HepG2 (cell line): Measurements from ENCODE around the gene MRPL28. TPM values are rescaled to one million over a fixed set of nuclear protein-coding genes. Genes with fewer than 3 reads are reported as not detected.

Experiments
- ARID5B ChIP-seq: IDR thresholded peaks from 2 replicates; pipeline ENCODE4 v1.4.0; 2020; ENCODE audit warnings: mild to moderate bottlenecking, missing genetic modification reagents
- E2F5 ChIP-seq: sonication (generic); formaldehyde crosslinking; conservative IDR thresholded peaks from 2 replicates; pipeline ENCODE4 v1.4.0; 2020; ENCODE audit warnings: missing genetic modification reagents
- ELK4 ChIP-seq: sonication (generic); formaldehyde crosslinking; IDR thresholded peaks from 2 replicates; pipeline ENCODE4 v1.9.0; 2021; ENCODE audit warnings: missing genetic modification reagents, borderline replicate concordance
- IRX3 ChIP-seq: sonication (generic); formaldehyde crosslinking; IDR thresholded peaks from 2 replicates; pipeline ENCODE4 v1.8.1; 2023; ENCODE audit warnings: mild to moderate bottlenecking, low read depth, missing genetic modification reagents, borderline replicate concordance
- PAWR ChIP-seq: sonication (generic); formaldehyde crosslinking; IDR thresholded peaks from 2 replicates; pipeline ENCODE4 v1.4.0; 2020; ENCODE audit warnings: missing genetic modification reagents, mild to moderate bottlenecking, borderline replicate concordance
- ZMYM2 ChIP-seq: sonication (generic); formaldehyde crosslinking; IDR thresholded peaks from 2 replicates; pipeline ENCODE4 v1.8.0; 2022; ENCODE audit warnings: mild to moderate bottlenecking, missing genetic modification reagents
- ZNF318 ChIP-seq: sonication (generic); formaldehyde crosslinking; IDR thresholded peaks from 2 replicates; pipeline ENCODE4 v1.4.0; 2020; ENCODE audit warnings: mild to moderate bottlenecking, missing genetic modification reagents
- ZNF383 ChIP-seq: sonication (generic); formaldehyde crosslinking; IDR thresholded peaks from 2 replicates; pipeline ENCODE4 v1.4.0; 2020; ENCODE audit warnings: missing genetic modification reagents, mild to moderate bottlenecking, borderline replicate concordance
- ZNF513 ChIP-seq: sonication (generic); formaldehyde crosslinking; conservative IDR thresholded peaks from 2 replicates; pipeline ENCODE4 v1.5.0; 2020; ENCODE audit warnings: missing genetic modification reagents
- ZNF563 ChIP-seq: sonication (generic); formaldehyde crosslinking; IDR thresholded peaks from 2 replicates; pipeline ENCODE4 v1.8.0; 2022; ENCODE audit warnings: mild to moderate bottlenecking, moderate library complexity, missing genetic modification reagents
- ZNF569 ChIP-seq: sonication (generic); formaldehyde crosslinking; IDR thresholded peaks from 2 replicates; pipeline ENCODE4 v1.5.0; 2020; ENCODE audit warnings: mild to moderate bottlenecking, missing genetic modification reagents, moderate library complexity, borderline replicate concordance
- polyA plus RNA-seq, 8 experiments: library from polyadenylated mRNA; depleted of rRNA in 3 of 8; stranded (reverse) in 7 of 8; unstranded in 1 of 8; fragments of >200 nt; fragmentation: Illumina TruSeq in 4 of 8; extraction: Trizol in 4 of 8; gene quantifications; 2 replicates each; pipeline versions ENCODE4 v1.2.1 to v1.2.3, GENCODE V29; 2011 to 2016; ENCODE audit warnings: low read depth in 4 of 8, missing spikeins in 1 of 8, mixed read lengths in 1 of 8; ENCODE audit not compliant: insufficient read depth in 1 of 8
- total RNA-seq, 5 experiments: library from RNA; depleted of rRNA; stranded (reverse); fragments of >200 nt; fragmentation: Illumina TruSeq; extraction: Trizol; gene quantifications; 2 replicates each; pipeline ENCODE4 v1.2.3, GENCODE V29; 2016; ENCODE audit warnings: low read depth in 1 of 5

Gene MRPL28
- total and polyA plus RNA-seq, 2 of the 13 experiments (the other 11 are each of a cell fraction or from before 2014, with no cell fraction given): 114 to 135 TPM

- TF ChIP-seq ZNF569 (CRISPR knock-in tag): no peak
- 0 out of 2 replicates have a peak, but pooled peaks have one; percentile 69 for TF ChIP-seq IRX3
- peak; percentile 94 for TF ChIP-seq ZMYM2 (CRISPR knock-in tag)
- TF ChIP-seq PAWR (CRISPR knock-in tag): 0 out of 2 replicates have a peak, but pooled peaks have one; percentile 60
- no peak for TF ChIP-seq ZNF513 (CRISPR knock-in tag)
- TF ChIP-seq ZNF383 (CRISPR knock-in tag): no peak
- TF ChIP-seq ELK4 (CRISPR knock-in tag): no peak
- TF ChIP-seq ZNF563 (CRISPR knock-in tag): peak; percentile 80; the same call in 1 of the 2 replicates
- no peak; the same call in 1 of the 2 replicates for TF ChIP-seq ZNF318 (CRISPR knock-in tag)
- peak; percentile 71 for TF ChIP-seq ARID5B
- no peak for TF ChIP-seq E2F5
Observed at GRCh38 chr16:361872-362701, 8.3 kb downstream of the MRPL28 start (continued).
